Psoas muscle (tissue), 8 donors: Measurements from ENCODE around the gene ACADVL. TPM values are rescaled to one million over a fixed set of nuclear protein-coding genes. Genes with fewer than 3 reads are reported as not detected.

Experiments used
- ATAC-seq, 4 donors: fragments of 200-7000 bp; cut with Tn5 transposase; one replicate each; pipeline ENCODE4 v1.9.1; 2020; ENCODE audit warnings: moderate library complexity in 3 of 4, mild to moderate bottlenecking in 2 of 4
- DNase-seq, 2 donors: peaks; one replicate each; pipeline ENCODE4 v3.0.0-alpha.2; 2020
- H3K27ac ChIP-seq: fragments of 200-600 bp; one replicate; pipeline ENCODE4 v1.8.0; 2022
- H3K27me3 ChIP-seq, 3 donors: fragments of 200-600 bp in 1 of 3; one replicate each; pipeline versions ENCODE4 v1.6.1 to v1.8.0; 2013 to 2022; ENCODE audit warnings: low read length in 2 of 3, mild to moderate bottlenecking in 2 of 3, moderate library complexity in 1 of 3; ENCODE audit not compliant: insufficient read depth in 3 of 3
- H3K36me3 ChIP-seq, 2 donors: fragments of 200-600 bp in 1 of 2; one replicate each; pipeline versions ENCODE4 v1.6.1 to v1.8.0; 2013 to 2022; ENCODE audit warnings: low read depth in 1 of 2, mild to moderate bottlenecking in 1 of 2, moderate library complexity in 1 of 2; ENCODE audit not compliant: insufficient read depth in 1 of 2
- H3K4me1 ChIP-seq: fragments of 200-600 bp; one replicate; pipeline ENCODE4 v1.8.0; 2022
- H3K4me3 ChIP-seq: fragments of 200-600 bp; one replicate; pipeline ENCODE4 v1.8.0; 2022; ENCODE audit warnings: mild to moderate bottlenecking
- H3K9me3 ChIP-seq: fragments of 200-600 bp; one replicate; pipeline ENCODE4 v1.8.0; 2022
- WGBS, 3 donors: extraction: QIAGEN DNeasy Blood & Tissue Kit; methylation state at CpG; one replicate each; pipeline versions ENCODE4 v1.1.6 to v1.1.7; 2013; 5-methylcytosine and 5-hydroxymethylcytosine counted together
- intact Hi-C, 2 donors: fragments of 100-400 bp; cut with DNase I; formaldehyde crosslinking; loops; one replicate each; pipeline versions ENCODE4 v1.11.0 to v1.14.2; 2022
- polyA plus RNA-seq, 3 donors: library from polyadenylated mRNA; stranded (reverse); fragments of 200-250 nt; gene quantifications; one replicate each; pipeline ENCODE4 v1.2.3, GENCODE V29; 2013
- total RNA-seq, 4 donors: library from RNA; stranded (reverse); fragmentation: NEBNext Ultra II Directional in 2 of 4; extraction: Animal tissue kit (Norgen Biotek cat#: 25700) in 2 of 4; gene quantifications; one replicate each; pipeline versions ENCODE4 v1.2.1 to v1.2.4, GENCODE V29; 2021 to 2023
- TF ChIP-seq, protein P1 (sequence below): fragments of 200-600 bp; IDR thresholded peaks from one replicate; pipeline ENCODE4 v1.8.0; 2022; ENCODE audit warnings: antibody characterized with exemption
- donor health status: healthy with polysubstance abuse.
- donor health status: DM: no; HTN: no; CAD: no; lungs with moderate emphysema.
- donor health status: Bipolar disorder and iron deficiency.
- donor health status: healthy.
- donor health status: DM: yes; HTN: yes; CAD: no.
- donor health status: DM: no; HTN: no; CAD: no.
- donor health status: DM: no; HTN: no; CAD: no.
- donor health status: DM: yes; HTN: yes; CAD: no.

The ACADVL gene
- total and polyA plus RNA-seq, 7 donors, result 538 to 1,310 (median 1,030) TPM

DNA sequence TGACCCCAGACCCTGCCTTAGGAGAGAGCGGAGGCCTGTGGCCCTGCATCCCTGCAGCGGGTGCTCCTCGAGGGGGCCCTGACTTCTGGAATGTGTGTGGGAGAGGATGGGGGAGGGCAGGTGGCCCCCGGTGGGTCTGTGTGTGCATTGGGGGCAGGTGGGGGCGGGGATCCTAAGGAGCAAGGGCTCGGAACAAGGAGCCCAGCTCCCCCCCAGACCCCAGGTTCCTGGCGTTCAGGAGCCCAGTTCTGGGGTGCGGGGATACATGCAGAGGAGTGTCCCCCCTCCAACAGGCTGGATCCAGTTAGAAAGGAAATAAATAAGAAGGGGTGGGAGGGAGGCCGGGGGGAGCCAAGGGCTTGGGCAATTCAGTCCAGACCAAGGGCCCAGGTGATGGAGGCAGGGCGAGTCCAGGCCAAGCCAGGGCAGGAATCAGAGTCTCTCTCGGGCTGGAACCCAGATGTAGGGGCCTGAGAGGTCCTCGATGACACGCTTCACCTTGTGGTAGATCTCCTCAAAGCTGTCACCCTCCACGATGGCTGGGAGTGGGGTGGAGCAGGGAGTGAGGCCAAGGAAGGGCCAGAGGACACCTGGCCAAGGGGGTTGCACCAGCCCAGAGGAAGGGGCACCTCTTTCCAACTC lies 29.3 kb upstream of the ACADVL start:
- Histone ChIP-seq H3K9me3 (no peaks in the 10 kb centered on the region), H3K36me3 (no peaks in the 10 kb centered on the region), H3K27me3 (no peaks in the 10 kb centered on the region), H3K4me3 (no peak overlapping the region), H3K27ac (no peak overlapping the region), H3K4me1 (no peaks in the 10 kb centered on the region)
- TF ChIP-seq, protein P1, sequence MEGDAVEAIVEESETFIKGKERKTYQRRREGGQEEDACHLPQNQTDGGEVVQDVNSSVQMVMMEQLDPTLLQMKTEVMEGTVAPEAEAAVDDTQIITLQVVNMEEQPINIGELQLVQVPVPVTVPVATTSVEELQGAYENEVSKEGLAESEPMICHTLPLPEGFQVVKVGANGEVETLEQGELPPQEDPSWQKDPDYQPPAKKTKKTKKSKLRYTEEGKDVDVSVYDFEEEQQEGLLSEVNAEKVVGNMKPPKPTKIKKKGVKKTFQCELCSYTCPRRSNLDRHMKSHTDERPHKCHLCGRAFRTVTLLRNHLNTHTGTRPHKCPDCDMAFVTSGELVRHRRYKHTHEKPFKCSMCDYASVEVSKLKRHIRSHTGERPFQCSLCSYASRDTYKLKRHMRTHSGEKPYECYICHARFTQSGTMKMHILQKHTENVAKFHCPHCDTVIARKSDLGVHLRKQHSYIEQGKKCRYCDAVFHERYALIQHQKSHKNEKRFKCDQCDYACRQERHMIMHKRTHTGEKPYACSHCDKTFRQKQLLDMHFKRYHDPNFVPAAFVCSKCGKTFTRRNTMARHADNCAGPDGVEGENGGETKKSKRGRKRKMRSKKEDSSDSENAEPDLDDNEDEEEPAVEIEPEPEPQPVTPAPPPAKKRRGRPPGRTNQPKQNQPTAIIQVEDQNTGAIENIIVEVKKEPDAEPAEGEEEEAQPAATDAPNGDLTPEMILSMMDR, result no peak
- no peak for ATAC-seq
- intact Hi-C loops, result no loop called here
- 89 to 95% (median 94%) methylated on average over 12 to 14 of the region's 14 CpGs for WGBS, 3 donors
- DNase-seq, result no peak

DNA sequence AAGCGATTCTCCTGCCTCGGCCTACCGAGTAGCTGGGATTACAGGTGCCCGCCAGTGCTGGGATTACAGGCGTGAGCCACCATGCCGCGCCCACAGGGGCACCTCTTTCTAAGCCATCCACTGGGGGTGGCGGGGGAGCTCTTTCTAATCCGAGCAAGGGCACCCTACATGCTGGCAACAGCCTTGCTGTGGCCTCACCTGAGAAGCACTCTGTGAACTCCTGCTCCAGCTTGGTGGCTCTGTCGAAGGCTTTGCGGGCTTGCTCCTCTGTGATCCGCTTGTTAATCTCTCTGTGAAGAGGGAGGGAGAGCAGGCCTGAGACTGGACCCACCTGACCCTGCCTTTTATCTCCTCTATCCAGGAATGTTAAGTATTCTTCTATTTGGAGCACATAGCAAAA lies 28.7 kb upstream of the ACADVL start:
- Histone ChIP-seq H3K36me3 (peaks cover 0 to 4% of the 10 kb centered on the region in 2 donors), H3K27ac (no peak overlapping the region), H3K4me1 (no peaks in the 10 kb centered on the region), H3K4me3 (no peak overlapping the region), H3K9me3 (no peaks in the 10 kb centered on the region), H3K27me3 (no peaks in the 10 kb centered on the region)
- TF ChIP-seq, protein P1, result no peak
- intact Hi-C loops, result no loop called here
- WGBS, 3 donors, result 92 to 98% (median 94%) methylated on average over 10 to 12 of the region's 12 CpGs
- DNase-seq, result no peak
- no peak for ATAC-seq

DNA sequence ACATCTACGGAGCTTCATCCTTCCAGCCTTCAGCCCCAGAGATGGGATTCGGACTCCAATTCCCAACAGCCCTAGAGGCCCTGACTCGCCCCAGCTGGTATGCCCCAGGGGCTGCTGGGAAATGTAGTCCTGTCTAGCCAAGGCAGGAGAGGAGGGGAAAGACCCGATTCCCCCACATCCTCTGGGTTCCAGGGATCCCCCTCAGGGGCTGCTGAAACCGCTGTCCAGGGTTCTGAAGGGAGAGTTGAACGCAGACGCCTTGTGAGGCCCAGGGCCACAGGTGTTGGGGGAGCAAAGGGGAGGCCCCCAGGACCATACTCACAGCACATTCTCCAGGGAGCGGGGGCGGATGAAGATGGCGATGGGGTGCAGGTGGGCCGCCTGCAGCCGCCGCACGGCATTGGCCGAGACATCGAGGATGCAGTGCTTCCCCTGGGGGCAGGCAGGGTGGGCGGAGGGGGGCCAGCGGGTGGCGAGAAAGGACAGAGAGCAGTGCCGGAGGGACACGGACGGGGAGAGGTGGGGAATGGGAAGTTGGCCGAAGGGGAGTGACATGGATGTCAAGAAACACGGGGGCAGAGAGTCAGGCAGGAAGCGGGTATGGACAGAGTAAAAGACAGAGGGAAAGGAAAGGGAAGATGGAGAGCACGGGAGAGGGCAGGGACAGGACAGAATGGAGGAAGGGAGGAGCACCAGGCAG lies 28.0 kb upstream of the ACADVL start:
- H3K36me3 ChIP-seq, result peaks cover 0 to 8% of the 10 kb centered on the region in 2 donors
- DNase-seq, result no peak
- no peaks in the 10 kb centered on the region for H3K27me3 ChIP-seq
- ATAC-seq, result peak; percentile 55 to 87 (median 77)
- 70 to 73% (median 71%) methylated on average over 26 of the region's 26 CpGs for WGBS, 3 donors
- TF ChIP-seq, protein P1, result no peak
- no peaks in the 10 kb centered on the region for H3K9me3 ChIP-seq
- intact Hi-C loops, result no loop called here
- H3K27ac ChIP-seq, result no peak overlapping the region
- no peak overlapping the region for H3K4me3 ChIP-seq
- H3K4me1 ChIP-seq, result no peaks in the 10 kb centered on the region

DNA sequence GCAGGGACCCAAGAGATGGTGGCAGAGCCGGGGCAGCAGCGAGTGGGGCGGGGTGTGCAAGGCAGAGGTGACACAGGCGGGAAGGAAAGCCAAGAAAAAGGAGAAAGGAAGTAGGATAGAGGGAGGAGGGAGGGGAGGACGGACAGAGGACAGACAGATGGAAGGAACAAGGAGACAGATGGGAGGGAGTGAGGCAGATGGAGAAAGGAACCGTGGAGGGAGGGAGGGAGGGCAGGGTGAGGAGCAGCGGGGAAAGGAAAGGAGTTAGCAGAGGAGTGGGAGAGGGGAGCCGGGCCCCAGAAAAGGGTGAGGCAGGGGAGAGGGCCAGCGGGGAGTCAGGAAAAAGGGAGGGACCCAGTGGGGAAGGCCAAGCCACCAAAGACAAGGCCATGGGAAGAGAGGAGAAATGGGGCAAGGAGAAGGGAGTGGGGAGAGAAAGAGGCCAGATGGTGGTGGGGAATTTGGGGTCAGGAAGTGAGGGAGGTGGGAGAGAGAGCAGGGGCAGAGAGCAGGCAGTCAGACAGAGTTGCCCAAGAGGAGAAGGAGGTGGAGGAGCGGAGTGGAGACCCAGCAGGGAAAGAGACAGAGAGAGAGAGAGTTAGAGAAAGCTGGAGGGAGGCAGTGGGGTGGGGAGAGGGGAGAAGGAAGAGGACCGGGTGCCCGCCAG lies 27.3 kb upstream of the ACADVL start:
- Histone ChIP-seq H3K4me1 (no peaks in the 10 kb centered on the region), H3K36me3 (peaks cover 0 to 8% of the 10 kb centered on the region in 2 donors), H3K27me3 (no peaks in the 10 kb centered on the region), H3K9me3 (no peaks in the 10 kb centered on the region), H3K4me3 (no peak overlapping the region), H3K27ac (no peak overlapping the region)
- no peak for DNase-seq
- 73 to 79% (median 75%) methylated on average over 8 to 12 of the region's 12 CpGs for WGBS, 3 donors
- TF ChIP-seq, protein P1, result no peak
- no peak for ATAC-seq
- intact Hi-C loops, result no loop called here
